COLO668 (cell line): ENCODE measurements around the gene CT83.
A peak's percentile ranks its signal among the peaks of the same experiment; 100 is the strongest.

Source experiments
- DNase-seq: peaks from one replicate; lab custom pipeline; 2025; ENCODE audit not compliant: unreplicated experiment; lab: John Stamatoyannopoulos, UW

Gene CT83, protein sequence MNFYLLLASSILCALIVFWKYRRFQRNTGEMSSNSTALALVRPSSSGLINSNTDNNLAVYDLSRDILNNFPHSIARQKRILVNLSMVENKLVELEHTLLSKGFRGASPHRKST

DNA sequence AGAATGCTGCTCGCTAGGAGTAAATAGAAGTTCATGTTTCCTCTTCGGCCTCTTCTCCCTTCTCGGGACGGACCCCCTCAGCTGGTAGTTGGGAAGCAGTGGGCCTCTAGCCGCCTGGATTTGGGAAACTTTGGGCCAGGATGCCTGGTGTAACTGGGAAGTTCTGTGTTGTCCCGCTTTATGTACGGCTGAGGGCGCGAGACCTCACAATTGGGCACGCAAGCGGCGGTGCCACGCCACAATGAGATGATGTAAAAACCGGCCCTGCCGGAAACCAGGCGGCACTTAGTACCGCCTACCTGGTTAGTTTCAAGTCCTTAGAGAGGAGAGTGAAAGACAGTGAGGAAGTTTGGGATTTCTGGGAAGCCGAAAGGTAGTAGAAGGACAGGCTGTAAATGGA, at the start of gene CT83:
Gene CT83 (minus strand): TSS at position 155 of the 400 bp plus-strand sequence. CDS start 120 bp downstream, at position 35.
- DNase-seq = no peak

DNA sequence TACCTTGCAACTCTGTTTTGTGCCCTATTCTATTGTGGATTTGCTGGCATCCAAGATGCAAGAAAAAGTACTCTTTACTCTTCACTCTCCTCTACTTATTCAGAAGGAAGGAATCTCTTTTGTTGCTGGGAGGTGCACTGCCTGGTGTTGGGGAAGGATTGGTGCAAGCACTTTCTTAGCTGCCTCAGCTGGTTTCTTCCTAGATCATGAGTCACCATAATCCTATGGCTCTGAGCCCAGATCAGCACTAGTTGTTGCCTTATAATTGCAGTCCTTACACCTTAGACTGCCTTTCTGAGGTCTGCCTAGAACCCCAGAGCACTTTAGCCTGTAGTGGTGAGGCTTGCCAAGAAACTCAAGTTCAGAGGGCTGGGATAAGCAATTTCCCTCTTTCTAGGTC, 37.0 kb upstream of the CT83 start:
- DNase-seq = no peak

DNA sequence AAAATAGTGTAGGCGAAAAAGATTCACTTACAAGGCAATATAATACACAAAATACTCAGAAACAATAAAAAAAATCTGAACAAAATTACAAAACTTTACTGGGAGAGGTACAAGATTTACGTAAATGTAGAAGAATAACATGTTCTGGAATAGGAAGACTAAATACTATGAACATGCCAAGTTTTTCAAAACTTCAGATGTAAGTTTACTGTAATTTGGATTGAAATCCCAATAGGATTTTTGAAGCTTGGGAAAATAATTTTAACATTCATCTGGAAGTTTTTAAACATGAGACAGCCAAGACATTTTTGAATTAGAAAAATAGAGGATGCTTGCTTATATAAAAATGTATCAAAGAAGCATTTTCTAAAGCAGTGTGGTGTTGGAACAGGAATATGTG, 30.5 kb upstream of the CT83 start:
- no peak for DNase-seq

DNA sequence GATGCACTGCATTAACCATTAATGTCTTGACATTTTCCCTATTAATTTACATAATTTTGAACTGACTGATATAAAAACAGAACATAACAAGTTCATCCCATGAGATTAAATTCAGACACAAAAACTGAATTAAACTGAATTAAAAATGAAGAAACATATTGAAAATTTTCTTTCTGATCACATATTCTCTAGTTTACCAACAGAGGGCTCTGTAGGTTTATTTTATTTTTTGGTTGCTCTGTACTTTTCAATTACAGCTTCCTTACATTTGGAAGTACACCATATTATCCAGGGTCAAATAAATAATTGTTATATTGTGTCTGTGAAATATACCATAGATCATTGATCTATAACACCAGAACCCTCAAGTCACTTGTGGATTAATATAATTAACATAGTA, 27.3 kb upstream of the CT83 start:
- no peak for DNase-seq

DNA sequence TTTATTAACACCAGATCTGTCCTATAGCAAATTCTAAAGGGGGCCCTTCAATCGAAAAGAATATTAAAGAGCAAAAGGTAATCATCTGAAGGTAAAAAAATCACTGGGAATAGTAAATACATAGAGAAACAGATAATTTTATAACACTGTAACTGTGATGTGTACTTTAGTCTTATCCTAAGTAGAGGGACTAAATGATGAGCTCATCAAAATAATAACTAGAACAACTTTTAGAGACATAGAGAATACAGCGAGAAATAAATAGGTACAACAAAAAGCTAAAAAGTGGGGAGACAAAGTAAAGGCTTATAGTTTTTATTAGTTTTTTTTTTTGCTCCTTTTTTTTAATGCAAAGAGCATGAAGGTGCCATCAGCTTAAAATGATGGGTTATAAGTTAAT, 17.3 kb upstream of the CT83 start:
- DNase-seq = no peak

DNA sequence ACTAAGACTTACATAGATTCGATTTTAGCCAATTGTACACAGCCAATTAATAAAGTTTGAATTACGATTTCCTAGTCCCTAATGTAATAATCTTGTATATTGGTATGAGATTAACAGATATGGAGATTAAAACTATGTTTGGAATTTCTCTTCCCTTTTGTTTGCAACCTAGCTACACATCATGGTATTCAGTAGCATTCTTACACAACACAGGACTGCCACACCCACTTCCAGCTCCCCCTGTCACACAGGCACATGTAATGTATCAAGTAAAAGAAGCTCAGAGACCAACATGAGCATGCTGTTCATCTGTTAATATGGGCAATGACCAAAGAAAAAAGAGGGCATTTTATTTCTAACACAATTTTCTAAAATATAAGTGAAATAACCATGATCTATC, 13.6 kb downstream of the CT83 start:
- DNase-seq = no peak

DNA sequence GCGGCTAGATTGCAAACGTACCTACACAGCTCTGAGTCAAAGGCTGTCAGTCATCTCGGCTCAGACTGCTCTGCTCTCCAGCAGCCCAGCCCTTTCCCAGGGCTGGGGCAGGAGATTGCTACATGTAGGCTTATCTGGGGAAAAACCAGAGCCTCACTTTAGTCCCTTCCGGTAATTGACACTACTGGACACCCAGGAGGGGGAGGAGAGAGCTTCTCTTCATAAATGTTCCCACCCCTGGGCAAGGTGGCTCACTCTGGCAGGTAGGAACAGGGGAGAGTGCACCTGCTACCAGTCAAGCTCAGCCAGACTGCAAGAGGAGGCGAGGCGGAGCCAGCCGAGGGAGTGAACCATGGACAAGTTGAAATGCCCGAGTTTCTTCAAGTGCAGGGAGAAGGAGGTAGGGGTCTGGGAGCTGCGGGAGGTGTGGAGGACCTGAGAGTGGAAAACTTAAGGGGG, 26.4 kb downstream of the CT83 start, which contains the start of gene SLC6A14:
Gene SLC6A14 (plus strand): TSS at position 249 of the 459 bp plus-strand sequence. CDS start 104 bp downstream, at position 353.
- peak; percentile 0 for DNase-seq

GRCh38 chrX:116435597-116435996, 27.2 kb downstream of the CT83 start:
- no peak for DNase-seq

- DNase-seq = no peak
Observed at GRCh38 chrX:116427978-116428377, 34.8 kb downstream of the CT83 start.

GRCh38 chrX:116417968-116418367, 44.8 kb downstream of the CT83 start:
- no peak for DNase-seq

- no peak for DNase-seq
Observed at GRCh38 chrX:116417214-116417613, 45.6 kb downstream of the CT83 start.

DNA sequence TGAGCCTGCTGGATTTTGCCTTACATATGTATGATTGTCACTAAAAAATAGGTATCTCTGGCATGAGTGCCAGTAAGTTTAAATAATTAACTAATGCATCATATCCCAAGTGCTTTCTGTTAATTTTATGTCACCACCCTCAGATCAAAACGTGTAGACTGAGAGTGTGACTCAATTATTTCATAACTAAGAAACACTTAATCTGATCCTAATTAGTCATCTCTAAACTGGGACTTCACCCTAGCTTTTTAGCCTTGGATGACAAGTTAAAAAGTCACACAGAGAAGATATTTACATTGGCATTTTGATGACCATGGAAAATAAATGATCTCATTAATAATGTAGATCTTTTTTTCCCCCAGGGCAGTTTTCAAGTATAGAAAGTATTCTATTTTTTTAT, 49.5 kb downstream of the CT83 start:
- DNase-seq = no peak
